NCI-H187 treated with DMSO at 0.1 percent for 48 hours (cell line): ENCODE measurements around the gene OR5D18.
"Not testable (repeated sequence)": the region's sequence is repeated elsewhere in the genome, so short reads cannot be mapped to it uniquely, and the experiment has no call there.

Experiments used
- DNase-seq: peaks from one replicate; lab custom pipeline; 2025; lab: John Stamatoyannopoulos, UW

Gene OR5D18

DNA sequence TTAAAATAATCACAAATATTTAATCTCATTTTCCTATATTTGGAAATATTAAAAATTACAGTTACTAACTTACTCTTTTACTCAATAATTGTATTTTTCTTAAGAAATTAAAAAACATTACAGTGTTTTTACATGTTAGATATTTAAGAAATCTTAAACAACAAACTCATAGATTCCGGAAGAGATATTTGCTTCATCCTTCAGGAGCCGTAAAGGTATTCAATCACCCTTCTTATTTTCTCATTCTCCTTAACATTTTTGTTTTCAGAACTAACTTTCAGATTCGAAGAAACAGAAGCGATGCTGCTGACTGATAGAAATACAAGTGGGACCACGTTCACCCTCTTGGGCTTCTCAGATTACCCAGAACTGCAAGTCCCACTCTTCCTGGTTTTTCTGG lies at the start of gene OR5D18:
Gene OR5D18 (plus strand): TSS at position 301 of the 400 bp plus-strand sequence. CDS start 0 bp downstream, at position 301.
- DNase-seq: no peak

DNA sequence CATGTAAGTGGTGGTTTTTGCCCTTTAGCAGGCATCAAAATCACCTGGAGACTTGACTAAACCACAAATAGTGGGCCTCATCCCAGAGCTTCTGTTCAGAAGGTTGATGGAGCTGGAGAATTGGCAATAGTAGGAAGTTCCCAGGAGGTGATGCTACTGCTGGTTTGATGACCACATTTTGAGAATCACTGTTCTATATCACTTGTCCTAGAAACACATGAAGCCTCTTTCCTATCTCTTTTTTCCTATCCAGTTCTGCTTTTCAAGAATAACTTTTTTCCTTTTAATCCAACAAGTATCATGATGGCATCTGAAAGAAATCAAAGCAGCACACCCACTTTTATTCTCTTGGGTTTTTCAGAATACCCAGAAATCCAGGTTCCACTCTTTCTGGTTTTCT lies 46.3 kb upstream of the OR5D18 start, which contains the start of gene OR5D13:
Gene OR5D13 (plus strand): TSS at position 301 of the 400 bp plus-strand sequence. CDS start 0 bp downstream, at position 301.
- no peak for DNase-seq

DNA sequence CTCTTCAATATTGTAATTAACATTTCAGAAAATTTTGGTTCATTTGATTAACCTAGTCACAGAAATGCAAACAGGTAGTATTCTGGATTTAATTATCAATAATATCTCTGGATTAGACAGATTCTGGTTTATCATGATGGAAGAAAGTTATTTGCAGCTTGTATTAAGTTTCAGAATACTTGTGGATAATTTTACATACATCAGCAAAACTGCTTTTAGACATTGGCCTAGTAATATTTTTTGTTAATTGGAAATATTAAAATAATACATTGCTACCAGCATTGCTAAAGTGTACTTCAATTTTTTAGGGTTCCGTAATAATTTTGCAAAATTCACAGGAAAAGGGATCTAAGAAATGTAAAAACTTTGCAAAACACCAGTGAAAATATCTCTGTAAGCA lies 27.8 kb upstream of the OR5D18 start:
- no peak for DNase-seq

DNA sequence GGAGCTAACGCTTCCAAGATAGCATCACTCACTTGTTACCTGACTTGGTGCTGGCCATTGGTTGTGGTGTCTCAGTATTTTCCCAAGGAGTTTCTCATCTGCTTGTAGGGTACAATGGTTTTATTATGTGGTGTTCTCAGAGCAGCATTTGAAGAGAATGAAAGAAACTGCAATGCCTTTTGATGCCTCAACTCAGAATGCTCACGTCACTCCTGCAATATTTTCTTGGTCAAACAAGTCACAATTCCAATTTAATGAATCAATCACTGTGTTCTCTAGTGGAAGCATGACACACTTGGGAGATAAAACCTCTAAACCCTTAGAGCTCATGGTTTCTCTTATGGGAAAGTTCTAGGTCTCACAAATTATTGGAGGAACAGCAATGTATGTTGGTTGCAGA lies 26.1 kb upstream of the OR5D18 start:
- DNase-seq: no peak

DNA sequence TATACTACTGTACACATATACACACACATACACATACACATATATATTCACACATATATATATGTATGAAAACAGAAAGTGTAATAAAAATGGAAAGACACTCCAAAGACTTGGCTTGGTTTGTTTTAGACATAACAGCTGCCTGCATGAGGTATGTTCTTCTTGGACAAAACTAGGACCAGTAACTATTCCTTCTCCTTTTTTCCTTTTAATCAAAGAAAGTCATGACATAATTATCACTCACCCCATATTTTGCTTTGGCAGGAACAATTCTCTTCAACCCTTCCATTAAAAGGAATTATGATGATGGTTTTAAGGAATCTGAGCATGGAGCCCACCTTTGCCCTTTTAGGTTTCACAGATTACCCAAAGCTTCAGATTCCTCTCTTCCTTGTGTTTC lies 24.2 kb upstream of the OR5D18 start, which contains the start of gene OR5D14:
Gene OR5D14 (plus strand): TSS at position 301 of the 400 bp plus-strand sequence. CDS start 0 bp downstream, at position 301.
- DNase-seq: no peak

DNA sequence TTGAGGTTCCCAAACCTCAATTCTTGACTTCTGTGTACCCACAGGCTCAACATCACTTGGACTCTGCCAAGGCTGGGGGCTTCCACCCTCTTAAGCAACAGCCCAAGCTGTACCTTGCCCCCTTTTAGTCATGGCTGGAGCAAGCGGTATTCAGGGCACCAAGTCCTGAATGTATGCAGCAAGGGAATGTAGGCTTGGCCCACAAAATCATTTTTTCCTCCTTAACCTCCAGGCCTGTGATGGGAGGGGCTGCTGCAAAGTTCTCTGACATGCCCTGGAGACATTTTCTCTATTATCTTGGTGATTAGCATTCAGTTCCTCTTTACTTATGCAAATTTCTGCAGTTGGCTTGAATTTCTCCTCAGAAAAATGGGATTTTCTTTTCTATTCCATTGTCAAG lies 13.2 kb upstream of the OR5D18 start:
- no peak for DNase-seq

DNA sequence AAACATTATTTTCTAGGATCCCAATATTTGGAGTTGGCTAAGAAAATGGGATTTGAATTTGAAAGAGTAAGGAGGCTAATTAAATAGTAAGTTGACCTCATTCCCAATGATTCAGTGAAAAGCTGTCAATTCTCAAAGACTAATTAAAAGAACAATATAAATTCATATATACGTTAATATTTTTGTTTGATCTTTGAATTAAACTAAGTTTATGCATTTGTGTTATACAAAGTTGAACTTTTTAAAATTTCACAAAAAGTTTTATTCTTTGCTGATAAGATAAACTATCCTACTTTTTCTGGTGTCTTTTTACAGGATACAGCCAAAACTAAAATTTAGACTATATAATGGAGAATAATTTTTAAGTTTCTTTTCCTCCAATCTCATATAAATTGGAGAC lies 8.4 kb upstream of the OR5D18 start, which contains the start of gene OR5L1:
Gene OR5L1 (plus strand): TSS at position 301 of the 400 bp plus-strand sequence. CDS start 100 bp downstream, outside the sequence.
- no peak for DNase-seq

DNA sequence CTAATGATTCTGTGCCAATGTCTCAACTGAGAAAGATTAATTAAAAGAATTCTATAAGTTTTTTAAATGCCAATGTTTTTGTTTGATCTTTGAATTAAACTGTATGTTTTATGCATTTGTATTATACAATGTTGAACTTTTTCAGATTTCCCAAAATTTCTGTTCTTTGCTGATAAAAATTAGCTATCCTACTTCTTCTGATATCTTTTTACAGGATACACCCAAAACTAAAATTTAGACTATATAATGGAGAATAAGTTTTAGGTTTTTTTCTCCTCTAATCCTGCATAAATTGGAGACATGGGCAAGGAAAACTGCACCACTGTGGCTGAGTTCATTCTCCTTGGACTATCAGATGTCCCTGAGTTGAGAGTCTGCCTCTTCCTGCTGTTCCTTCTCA lies 7.5 kb downstream of the OR5D18 start, which contains the start of gene OR5L2:
Gene OR5L2 (plus strand): TSS at position 301 of the 400 bp plus-strand sequence. CDS start 0 bp downstream, at position 301.
- no peak for DNase-seq

DNA sequence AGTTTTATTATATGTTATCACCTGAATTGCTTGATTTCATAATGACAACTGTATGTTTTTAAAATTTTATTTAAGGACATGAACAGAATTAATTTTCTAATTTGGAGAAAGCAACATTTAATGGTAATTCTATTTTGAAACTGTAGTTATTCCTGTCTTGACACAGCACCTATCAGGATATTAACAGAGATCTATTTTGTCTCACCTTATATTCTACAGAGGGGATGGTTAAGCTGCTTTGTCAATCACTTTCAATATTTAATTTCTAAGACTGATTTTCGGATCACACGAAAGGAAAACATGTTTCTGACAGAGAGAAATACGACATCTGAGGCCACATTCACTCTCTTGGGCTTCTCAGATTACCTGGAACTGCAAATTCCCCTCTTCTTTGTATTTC lies 19.0 kb downstream of the OR5D18 start, which contains the start of gene OR5D16:
Gene OR5D16 (plus strand): TSS at position 301 of the 400 bp plus-strand sequence. CDS start 0 bp downstream, at position 301.
- DNase-seq: no peak

DNA sequence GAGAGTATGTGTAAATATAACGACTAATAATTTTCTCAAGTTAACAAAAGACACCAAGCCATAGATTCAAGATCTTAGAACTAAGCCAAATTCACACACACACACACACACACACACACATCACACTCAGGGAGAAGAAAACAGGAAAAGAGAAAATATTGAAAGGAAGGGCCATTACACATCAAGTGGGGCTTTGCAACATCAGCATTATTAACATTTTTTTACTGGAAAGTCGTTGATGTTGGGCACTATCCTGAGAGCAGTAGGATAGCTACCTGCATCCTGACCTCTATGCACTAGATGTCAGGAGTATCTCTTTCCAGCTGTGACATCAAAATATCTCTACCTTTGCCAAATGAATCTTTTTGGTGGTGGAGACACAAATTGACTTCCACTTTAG lies 28.0 kb downstream of the OR5D18 start:
- no peak for DNase-seq

DNA sequence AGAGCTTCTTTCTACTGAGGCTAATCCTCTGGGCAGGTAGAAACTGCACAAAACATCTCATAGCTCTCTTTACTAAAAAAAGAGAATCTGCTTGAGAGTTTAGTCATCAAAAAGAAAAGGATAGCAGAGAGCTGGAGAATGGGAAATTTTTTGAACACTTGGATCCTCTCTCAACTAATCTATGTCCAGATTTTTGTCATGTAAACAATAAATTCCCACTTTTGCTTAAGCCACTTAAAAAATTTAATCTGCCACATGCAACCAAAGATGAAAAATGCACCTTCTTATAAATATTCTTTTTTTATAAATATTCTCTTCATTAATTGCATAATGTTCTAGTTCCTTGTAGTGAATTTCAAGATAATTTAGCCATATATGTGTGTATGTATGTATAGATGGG lies 29.6 kb downstream of the OR5D18 start:
- DNase-seq: no peak

DNA sequence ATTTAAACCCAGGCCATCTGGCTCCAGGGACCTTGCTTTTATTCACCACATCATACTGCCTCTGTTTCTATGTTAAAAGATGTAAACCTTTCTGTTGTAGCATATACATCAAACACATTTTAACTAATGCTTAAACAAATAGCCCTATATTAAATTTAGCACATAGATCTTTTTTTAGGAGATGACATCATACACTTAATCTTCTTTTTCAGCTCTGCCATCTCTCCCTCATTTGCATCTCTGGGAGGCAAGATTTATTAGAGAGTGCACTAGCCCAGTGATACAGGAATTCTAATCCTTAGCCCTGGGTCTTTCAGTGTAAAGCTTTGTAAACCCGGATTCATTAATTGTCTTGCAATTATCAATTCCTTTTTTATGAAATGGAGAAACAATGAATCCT lies 32.7 kb downstream of the OR5D18 start:
- no peak for DNase-seq

DNA sequence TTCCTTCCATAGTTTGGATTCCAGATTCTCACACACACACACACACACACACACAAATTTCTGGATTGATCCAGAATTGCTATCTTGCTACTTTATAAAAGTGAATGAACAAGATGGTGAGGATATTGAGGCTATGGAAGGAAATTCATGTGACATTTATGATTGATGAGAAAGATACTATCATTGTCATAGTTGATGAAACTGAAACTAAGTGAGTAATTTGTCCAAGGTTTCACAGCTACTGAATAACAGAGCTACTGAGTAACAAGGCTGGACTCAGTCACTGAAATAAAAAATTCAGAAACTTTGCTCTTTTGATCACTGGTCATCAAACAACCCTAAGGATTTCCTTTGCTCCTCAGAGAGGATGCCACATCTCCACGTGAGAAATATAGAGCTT lies 35.3 kb downstream of the OR5D18 start:
- DNase-seq: no peak

DNA sequence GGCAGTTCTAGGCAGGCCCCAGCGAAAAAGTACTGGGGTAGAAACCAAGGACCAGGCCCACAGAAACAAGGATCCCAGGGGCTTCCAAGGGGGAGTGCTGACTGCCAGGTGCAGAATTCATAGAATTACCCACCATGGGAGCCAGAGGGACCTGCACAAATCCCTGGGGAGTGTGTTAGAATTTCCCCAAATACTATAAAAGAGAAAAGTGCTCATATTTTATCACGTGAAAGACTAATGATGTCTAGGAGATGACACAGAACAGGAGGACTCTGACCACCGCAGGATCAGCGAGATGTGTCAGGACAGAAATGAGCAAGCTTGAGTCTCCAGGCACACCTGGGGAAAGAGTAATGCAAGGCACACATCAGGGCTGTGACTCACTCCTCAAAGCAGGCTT lies 47.9 kb downstream of the OR5D18 start:
- not testable (repeated sequence) for DNase-seq
